Activated CD4-positive, alpha-beta T cell treated with anti-CD3 and anti-CD28 coated beads for 24 hours (primary cell): ENCODE data around the gene HTR1D.
"Not testable (repeated sequence)": the region's sequence is repeated elsewhere in the genome, so short reads cannot be mapped to it uniquely, and the experiment has no call there.

Experiments used
- DNase-seq, 2 donors: peaks; one replicate each; pipeline ENCODE4 v3.0.0-alpha.2; 2020; ENCODE audit warnings: low read depth in 2 of 2

The HTR1D gene, protein sequence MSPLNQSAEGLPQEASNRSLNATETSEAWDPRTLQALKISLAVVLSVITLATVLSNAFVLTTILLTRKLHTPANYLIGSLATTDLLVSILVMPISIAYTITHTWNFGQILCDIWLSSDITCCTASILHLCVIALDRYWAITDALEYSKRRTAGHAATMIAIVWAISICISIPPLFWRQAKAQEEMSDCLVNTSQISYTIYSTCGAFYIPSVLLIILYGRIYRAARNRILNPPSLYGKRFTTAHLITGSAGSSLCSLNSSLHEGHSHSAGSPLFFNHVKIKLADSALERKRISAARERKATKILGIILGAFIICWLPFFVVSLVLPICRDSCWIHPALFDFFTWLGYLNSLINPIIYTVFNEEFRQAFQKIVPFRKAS

DNA sequence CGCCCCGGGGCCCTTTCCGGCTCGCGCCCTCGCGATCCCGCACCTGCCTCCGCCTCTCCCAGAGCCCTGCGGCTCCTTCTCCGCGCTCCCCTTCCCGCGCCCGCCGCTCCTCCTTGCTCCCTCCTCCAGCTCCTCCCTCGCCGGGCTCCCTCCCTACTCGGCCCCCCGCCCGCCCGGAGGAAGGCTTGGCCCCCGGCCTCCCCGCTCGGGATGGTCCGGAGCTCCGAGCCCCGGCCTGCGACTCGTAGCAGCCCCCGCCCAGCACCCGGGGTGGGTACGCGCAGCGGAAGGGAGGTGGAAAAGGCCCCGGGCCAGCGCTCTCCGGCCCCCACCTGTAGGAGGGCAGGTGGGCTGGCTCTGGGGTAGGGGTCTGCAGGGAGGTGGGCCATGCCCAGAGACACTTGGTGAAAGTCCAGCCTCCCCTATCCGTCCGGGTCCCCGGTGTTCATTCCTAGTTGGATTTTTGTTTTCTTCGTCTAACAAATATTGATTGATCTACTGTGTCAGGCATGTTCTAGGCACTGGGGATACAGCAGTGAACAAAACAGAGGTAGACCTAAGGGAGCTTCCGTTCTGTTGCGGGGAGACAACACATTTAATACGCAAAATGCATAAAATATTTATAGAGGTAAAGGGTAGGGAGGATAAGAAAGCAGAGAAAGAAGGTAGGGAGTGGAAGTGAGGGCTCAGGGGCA lies at the start of gene HTR1D:
HTR1D (minus strand) TSS at position 82 of the 695 bp plus-strand sequence. CDS start 23,283 bp downstream, outside the sequence.
- DNase-seq: no peak

DNA sequence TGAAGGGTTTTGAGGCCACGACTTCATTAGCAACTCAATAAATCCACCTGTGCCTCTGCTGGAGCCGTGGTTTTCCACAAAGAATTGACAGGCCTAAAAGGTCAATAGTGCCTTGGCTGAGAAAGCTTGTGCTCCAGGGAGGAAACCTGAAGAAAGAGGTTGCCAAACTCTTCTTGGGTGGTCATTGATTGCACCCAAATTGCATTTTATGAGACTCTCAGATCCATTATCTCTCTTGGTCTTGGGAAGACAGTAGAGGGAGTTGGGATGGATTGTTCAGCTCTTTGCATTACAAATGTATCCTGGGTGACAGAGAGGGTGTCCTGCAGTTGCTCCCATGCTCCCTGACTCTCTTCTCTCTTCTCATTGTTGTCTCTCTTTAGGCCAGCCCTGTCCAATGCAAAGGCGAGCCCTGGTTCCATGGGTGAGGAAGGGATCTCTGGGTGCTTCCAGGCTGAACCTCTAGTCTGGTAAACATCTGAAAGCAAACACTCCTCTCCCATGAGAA lies 46.1 kb upstream of the HTR1D start:
- DNase-seq: no peak

DNA sequence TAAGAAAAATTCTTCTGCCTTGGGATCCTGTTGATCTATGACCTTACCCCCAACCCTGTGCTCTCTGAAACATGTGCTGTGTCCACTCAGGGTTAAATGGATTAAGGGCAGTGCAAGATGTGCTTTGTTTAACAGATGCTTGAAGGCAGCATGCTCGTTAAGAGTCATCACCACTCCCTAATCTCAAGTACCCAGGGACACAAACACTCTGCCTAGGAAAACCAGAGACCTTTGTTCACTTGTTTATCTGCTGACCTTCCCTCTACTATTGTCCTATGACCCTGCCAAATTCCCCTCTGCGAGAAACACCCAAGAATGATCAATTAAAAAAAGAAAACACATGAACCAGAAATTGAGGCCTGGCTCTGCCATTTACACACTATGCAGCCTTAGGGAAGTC lies 40.8 kb upstream of the HTR1D start:
- not testable (repeated sequence) for DNase-seq

DNA sequence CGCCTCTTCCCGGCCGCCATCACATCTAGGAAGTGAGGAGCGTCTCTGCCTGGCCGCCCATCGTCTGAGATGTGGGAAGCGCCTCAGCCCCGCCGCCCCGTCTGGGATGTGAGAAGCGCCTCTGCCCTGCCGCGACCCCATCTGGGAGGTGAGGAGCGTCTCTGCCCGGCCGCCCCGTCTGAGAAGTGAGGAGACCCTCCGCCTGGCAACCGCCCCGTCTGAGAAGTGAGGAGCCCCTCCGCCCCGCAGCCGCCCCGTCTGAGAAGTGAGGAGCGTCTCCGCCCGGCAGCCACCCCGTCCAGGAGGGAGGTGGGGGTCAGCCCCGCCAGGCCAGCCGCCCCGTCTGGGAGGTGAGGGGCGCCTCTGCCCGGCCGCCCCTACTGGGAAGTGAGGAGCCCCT lies 40.1 kb upstream of the HTR1D start:
- not testable (repeated sequence) for DNase-seq

DNA sequence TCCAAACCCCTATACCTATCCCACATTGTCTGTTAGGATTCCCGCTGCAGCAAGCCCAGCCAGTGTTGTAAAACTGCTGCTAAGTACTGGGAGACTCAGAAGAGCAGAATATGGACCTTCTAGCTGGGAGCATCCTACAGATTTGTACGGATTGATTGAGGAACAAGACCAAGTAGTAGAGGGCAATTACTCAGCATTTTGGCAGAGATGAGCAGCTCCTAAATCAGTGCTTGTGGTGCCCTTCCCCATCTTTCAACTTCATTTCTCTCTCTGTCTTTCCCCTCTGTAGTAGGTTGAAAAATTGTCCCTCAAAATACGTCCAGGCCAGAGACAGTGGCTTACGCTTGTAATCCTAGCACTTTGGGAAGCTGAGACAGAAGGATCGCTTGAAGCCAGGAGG lies 37.3 kb upstream of the HTR1D start:
- DNase-seq: no peak

DNA sequence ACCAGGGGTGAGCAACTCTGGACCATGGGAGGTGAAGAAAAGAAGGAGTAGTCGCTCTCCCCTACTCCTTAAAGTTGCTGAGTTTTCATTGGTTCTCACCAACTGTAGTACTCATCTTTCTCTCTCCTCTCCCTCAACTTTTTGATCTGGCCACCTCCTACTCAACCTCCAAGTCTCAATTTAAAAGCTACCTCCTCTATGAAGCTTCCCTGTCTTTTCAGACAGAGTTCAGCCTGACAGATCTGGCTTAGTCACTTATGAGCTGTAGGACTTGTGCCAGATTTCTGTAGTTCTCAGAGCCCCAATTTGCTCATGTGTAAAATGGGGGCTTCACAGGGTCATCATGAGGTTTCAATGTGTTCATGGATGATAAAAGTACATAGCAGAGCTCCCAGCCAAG lies 34.5 kb upstream of the HTR1D start:
- no peak for DNase-seq

DNA sequence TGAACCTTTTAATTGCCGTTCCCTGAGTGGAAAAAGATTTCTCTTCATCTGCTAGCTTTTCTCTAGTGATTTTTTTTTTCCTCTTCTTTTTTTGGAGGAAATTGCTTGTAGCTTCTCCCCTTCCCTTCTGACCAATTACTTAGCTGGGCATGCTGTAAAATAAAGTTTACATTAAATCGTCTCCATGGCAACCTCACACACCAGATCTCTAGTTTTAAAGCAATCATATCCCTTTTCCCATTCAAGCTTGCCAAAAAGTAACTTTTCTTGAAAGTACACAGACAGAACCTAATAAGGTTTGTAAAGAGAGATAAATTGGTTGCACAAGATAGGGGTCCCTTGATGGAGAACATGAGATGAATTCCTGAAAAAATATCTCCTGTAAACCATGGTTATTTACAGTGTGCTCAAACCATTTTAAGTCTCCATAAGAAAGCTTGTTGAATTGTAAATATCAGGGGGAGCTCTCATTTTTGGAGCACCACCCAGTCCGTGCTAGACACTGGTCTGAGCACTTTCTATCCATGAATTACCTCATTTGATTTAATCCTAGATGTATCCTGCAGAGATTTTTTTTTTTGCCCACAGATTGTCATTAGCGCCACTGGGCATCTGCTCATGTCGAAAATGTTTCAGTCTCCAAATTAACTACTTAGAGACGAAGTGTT lies 32.6 kb upstream of the HTR1D start:
- no peak for DNase-seq

DNA sequence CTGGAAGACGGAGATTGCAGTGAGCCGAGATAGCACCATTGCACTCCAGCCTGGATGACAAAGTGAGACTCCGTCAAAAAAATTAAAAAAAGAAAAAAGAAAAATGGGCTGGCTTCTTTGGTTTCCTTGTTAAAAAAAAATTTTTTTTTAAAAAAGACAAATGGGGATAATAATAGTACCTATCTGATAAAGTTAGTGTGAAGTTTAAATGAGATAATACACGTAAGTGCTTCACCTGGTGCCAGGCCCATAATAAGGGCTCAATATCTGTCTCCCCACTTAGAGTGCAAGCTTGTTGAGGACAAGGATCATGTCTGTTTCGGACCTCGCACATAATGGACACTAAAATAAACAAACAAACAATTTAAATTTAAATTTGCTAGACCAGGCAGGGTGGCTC lies 30.0 kb upstream of the HTR1D start:
- no peak for DNase-seq

DNA sequence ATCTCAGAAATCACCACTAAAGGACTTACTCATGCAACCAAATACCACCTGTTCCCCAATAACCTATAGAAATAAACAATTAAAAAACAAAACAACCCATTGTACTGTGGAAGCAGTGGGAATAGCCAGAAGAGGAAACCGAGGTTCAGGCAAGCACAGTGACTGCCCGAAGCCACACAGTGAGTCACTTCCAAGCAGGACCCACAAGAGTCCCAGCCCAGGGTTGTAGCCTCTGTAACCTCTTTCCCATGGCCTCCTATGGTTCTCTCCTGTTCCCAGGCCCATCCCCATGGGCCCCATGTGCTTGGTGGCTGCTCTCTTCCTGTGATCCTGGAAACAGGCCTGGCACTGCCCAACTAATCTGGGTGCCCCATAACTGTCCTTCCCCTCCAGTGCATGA lies 29.0 kb upstream of the HTR1D start:
- DNase-seq: no peak

DNA sequence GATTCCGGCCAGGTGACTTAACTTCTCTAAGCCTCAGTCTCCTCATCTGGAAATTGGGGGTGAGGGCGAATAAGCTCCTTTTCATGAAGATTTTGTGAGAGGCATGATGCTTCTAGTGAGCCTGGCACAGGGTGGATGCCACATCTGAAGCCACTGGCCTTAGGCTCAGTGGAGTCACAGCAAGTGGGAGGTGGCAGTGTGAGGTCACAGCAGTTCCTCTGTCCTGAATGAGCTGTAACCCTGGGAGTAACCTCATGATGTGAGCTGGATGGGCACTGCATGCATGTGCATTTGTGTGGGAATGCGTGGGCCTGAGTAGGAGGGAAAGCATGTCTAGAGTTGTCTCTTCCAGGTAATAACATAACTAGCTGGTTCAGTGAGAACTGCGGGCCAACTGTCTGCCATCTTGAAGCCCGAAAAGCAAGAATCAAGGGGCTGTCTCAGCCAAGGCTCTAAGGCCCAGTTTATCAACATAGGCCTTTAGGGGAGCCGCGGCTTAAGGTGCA lies 27.0 kb upstream of the HTR1D start:
- no peak for DNase-seq

DNA sequence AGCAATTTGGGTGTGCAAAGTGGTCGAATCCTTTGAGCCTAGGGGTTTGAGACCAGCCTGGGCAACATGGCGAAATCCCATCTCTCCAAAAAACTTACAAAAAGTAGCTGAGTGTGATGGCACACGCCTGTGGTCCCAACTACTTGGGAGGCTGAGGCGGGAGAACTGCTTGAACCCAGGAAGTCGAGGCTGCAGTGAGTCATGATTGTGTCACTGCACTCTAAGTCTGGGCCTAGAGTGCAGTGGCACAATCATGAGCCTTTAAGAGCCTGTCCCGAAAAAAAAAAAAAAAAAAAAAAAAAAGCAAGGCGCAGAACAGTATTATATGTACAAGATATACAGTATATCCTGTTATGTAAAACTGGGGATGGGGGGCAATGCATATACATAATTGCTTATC lies 25.1 kb upstream of the HTR1D start:
- no peak for DNase-seq

DNA sequence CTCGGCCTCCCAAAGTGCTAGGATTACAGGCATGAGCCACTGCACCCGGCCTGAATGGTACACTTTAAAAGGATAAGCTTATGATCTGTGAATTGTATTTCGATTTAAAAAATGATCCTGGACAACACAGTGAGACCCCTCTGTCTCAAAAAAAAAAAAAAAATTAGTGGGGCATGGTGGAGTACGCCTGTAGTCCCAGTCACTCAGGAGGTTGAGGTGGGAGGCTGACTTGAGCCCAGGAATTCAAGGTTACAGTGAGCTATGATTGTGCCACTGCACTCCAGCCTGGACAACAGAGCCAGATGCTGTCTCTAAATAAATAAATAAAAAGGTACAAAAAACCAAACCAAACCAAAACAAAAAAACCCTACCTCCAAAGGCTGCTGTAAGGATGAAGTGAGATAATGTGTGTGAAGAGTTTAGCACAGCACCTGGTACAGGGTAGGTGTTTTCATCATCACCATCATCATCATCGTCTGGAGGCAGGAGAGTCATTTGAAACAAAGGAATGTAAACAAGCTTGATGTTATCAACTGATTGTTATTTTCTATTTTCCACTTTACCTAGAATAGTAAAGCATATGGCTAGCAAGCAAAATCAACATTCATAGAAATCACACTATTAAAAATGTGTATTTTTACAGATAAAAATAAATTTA lies 22.5 kb upstream of the HTR1D start:
- DNase-seq: no peak

DNA sequence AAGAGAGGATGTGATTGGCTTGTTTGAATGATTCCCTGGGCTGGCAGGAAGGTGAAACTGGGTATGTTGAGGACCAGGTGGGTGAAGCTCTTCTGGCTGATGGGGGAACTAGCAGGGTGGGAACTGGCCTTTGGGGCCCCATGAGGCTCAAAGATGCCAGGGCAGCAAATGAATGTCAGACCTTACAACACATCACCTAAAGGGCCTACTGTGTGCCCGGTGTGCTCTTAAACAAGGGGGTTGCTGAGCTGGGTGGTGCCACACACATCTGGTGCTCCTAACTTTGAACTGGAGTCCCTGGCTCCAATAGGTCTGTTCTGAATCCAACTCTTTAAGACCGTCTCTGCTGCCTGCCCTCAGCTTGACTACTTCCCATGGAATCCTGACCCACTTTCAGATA lies 21.3 kb upstream of the HTR1D start:
- no peak for DNase-seq

DNA sequence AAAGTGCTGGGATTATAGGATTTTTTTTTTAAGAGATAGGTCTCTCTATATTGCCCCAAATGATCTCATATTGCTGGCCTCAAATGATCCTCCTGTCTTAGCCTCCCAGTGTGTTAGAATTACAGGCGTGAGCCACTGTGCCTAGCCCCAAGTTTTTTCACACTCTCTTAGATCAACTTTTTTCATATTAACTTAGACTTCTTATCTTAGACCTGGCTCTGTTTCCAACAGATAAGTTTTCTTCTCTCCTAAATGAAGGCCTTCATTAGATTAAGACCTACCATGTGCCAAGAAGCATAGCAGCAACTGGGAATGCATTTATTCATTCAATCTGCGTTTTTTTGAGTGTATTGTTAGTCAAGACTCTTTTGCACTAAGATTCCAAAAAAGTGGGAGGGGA lies 20.2 kb upstream of the HTR1D start:
- no peak for DNase-seq

DNA sequence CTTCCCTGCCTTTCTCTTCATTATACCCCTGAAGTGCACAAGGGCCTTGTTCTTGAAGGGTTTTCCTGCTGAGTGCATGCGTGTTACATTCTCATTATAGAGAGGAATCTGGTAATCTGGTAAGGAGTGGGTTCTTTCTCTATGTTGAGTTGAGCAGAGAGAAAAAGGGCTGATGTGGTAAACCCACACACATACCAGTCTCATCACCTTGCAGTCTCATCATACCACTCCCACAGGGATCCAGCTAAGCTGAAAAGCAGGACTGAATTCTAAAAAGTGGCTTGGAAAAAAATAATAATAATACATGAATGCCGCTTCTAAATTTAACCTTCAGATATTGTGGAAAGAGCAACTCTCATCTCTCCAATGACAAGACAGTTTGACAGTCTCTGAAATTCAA lies 10.5 kb upstream of the HTR1D start:
- DNase-seq: no peak

DNA sequence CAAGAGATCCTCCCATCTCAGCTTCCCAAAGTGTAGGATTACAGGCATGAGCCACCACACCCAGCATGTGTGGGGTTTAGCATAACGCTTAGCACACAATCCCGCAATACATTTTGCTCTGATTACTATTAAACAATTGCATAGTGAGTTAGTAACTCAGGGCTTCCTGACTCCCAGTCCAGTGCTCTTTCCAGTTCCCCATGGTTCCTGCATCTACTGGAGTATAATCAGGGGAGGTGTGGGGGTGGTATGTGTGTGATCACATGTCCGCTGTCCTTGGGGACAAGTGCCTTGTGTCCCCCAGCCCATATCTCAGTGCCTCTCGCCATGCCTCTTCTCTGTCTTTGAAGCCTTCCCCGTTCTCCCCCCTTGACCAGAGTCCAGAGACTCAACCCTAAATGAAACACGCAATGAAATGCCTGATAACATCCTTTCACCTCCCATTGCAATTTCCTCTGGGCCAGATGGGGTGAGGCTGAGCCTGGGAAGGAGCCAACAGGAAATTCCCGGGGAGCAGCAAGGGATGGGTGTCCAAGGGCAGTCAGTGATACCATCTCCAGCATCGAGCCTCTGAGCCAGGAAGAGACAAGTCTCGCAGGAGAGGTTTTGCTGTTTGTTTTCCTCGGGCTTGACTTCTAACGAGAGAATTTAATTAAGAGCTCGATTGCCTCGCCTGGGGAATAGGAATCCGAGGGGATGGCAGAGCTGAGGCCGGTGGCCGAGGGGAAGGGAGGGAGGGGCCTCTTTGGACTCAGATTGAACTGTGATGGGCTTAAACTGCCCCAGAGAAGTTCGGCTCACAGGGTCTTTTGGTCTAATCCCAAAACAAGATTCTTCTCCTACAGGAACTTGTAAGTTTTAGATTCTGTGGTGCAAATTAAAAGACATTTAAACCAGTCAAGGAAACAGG lies 7.7 kb upstream of the HTR1D start:
- DNase-seq: no peak

DNA sequence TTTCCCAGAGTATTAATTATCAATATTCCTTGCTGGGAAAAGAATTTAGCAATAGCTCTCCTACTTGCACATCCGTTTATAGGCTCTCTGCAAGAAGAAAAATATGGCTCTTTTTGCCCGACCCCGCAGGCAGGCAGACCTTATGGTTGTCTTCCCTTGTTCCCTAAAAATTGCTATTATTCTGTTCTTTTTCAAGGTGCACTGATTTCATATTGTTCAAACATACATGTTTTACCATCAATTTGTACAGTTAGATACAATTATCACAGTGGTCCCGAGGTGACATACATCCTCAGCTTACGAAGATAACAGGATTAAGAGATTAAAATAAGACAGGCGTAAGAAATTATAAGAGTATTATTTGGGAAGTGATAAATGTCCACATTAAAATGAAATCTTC lies 6.7 kb upstream of the HTR1D start:
- DNase-seq: not testable (repeated sequence)

DNA sequence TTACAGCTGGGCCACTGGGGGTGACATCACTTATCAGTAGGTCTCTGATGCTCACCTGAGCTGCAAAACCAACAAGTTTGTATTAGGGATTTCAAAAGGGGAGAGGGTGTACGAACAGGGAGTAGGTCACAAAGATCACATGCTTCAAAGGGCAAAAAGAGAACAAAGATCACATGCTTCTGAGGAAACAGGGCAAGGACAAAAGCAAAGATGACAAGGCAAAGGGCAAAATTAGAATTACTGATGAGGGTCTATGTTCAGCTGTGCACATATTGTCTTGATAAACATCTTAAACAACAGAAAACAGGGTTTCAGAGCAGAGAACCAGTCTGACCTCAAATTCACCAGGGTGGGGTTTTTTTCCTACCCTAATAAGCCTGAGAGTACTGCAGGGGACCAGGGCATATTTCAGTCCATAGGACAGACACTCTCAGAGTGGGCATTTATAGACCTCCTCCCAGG lies 6.2 kb upstream of the HTR1D start:
- not testable (repeated sequence) for DNase-seq

DNA sequence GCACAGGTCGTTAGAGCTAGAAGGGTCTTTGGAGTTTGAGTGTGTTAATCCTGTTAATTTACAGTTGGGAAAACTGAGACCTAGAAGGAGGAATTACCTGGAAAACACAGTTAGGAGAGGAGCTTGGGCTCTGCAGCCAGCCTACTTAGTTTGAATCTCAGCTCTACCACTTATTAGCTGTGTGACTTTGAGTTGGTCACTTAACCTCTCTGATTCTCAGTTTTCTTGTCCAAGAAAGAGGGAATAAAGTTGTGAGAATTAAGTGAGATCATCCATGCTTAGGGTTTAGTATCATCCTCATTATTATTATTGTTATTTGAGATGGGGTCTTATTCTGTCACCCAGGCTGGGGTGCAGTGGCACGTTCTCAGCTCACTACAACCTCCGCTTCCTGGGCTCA lies 5.4 kb upstream of the HTR1D start:
- DNase-seq: no peak

DNA sequence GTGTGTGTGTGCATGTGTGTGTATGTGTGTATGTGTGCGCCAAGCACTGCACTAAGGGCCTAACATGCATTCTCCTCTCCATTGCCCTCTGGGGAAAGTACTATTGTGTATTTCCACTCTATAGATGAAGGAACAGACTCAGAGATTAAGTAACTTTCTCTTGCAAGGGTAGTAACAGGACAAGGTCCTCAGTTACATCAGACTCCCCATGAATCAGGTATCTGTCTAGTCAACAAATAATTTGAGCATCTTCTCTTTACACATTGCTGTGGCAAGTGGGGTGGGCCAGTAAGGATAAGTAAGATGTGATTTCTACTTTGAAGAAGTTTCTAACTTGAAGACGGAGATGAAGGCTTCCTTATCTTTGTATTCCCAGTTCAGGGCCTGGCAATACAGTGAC lies 5.0 kb upstream of the HTR1D start:
- no peak for DNase-seq

DNA sequence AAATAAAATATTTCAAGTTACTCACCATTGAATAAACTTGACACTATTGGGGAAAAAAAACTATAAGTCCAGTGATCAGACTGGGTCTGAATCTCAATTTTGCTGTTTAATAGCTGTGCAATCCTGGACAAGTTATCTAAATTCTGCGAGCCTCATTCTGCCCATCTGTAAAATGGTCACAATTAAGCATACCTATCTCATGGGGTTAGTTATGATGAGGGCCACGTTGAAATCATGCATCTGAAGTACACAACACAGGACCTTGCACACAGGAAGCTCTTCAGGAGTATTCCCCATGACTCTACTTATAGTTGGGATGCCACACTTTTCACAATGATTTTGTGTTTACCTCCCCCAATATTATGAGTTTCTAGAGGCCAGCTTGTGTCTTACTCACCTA lies 3.8 kb upstream of the HTR1D start:
- no peak for DNase-seq
